Lower lobe of right lung (tissue), 2 donors: ENCODE measurements around the gene PTP4A2. TPM values are rescaled to one million over a fixed set of nuclear protein-coding genes. Genes with fewer than 3 reads are reported as not detected.

Experiments used
- ATAC-seq, 2 donors: fragments of 200-7000 bp; cut with Tn5 transposase; one replicate each; pipeline ENCODE4 v1.9.1; 2020 to 2022; ENCODE audit warnings: mild to moderate bottlenecking in 2 of 2, moderate library complexity in 2 of 2
- DNase-seq: peaks from one replicate; pipeline ENCODE4 v3.0.0-alpha.2; 2020
- H3K27ac ChIP-seq: fragments of 200-600 bp; one replicate; pipeline ENCODE4 v1.8.0; 2022
- H3K27me3 ChIP-seq: fragments of 200-600 bp; one replicate; pipeline ENCODE4 v1.8.0; 2022; ENCODE audit warnings: low read depth
- H3K36me3 ChIP-seq: fragments of 200-600 bp; one replicate; pipeline ENCODE4 v1.8.0; 2022; ENCODE audit warnings: mild to moderate bottlenecking
- H3K4me1 ChIP-seq: fragments of 200-600 bp; one replicate; pipeline ENCODE4 v1.8.0; 2022
- H3K4me3 ChIP-seq: fragments of 200-600 bp; one replicate; pipeline ENCODE4 v1.8.0; 2022; ENCODE audit warnings: mild to moderate bottlenecking
- H3K9me3 ChIP-seq: fragments of 200-600 bp; one replicate; pipeline ENCODE4 v1.8.0; 2022
- intact Hi-C: fragments of 100-400 bp; cut with DNase I; formaldehyde crosslinking; loops from one replicate; pipeline ENCODE4 v1.11.0; 2022
- total RNA-seq: library from RNA; stranded (reverse); fragmentation: NEBNext Ultra II Directional; extraction: Animal tissue kit (Norgen Biotek cat#: 25700); gene quantifications from one replicate; pipeline ENCODE4 v1.2.1, GENCODE V29; 2021
- TF ChIP-seq, protein P1 (sequence below): fragments of 200-600 bp; IDR thresholded peaks from one replicate; pipeline ENCODE4 v1.8.0; 2022; ENCODE audit warnings: antibody characterized with exemption, mild to moderate bottlenecking
- donor health status: DM: no; HTN: yes; CAD: no; lungs with severe emphysema.

The PTP4A2 gene
- total RNA-seq, 1 donor from 2014 or later, result 205 TPM

DNA sequence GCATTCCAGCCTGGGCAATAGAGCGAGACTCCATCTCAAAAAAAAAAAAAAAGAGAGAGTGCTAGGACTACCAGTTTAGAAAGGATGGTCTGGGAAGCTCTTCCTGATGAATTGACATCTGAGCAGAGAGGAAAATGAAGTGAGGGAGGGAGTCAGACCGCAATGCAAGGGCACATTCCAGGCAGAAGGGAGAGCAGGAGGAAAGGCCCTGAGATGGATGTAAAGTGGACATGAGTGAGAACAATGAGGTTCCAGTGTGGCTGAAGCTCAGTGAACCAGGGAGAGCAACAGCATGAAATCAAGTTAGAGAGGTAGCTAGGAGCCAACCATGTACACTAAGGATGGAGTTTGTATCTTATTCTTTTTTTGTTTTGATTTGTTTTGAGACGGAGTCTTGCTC, 66.5 kb downstream of the PTP4A2 start:
- TF ChIP-seq, protein P1, sequence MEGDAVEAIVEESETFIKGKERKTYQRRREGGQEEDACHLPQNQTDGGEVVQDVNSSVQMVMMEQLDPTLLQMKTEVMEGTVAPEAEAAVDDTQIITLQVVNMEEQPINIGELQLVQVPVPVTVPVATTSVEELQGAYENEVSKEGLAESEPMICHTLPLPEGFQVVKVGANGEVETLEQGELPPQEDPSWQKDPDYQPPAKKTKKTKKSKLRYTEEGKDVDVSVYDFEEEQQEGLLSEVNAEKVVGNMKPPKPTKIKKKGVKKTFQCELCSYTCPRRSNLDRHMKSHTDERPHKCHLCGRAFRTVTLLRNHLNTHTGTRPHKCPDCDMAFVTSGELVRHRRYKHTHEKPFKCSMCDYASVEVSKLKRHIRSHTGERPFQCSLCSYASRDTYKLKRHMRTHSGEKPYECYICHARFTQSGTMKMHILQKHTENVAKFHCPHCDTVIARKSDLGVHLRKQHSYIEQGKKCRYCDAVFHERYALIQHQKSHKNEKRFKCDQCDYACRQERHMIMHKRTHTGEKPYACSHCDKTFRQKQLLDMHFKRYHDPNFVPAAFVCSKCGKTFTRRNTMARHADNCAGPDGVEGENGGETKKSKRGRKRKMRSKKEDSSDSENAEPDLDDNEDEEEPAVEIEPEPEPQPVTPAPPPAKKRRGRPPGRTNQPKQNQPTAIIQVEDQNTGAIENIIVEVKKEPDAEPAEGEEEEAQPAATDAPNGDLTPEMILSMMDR, result no peak
- ATAC-seq (no peak), DNase-seq (no peak)

DNA sequence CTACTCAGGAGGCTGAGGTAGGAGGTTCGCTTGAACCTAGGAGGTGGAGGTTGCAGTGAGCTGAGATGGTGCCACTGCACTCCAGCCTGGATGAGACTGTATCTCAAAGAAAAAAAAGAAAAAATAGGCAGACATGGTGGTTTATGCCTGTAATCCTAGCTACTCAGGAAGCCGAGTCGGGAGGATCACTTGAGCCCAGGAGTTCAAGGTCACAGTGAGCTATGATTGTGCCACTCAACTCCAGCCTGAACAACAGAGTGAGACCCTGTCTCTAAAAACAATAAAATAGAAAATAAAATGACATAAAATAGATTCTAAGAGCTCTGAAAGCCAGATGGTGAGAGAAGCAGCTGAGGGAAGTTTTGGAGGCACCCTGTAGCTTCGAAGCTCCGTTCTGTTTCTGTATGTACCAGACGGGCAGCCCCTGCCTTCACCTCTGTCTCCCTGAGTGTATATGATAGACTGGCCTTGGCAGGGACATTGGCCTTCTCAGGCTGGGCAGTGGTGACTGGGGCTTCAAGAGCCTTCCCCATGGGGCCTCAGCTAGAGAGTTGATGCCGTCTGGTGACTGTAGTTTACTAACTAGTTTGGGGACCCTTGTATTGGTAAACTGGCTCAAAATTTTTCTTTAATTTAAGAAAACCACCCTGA, 68.0 kb downstream of the PTP4A2 start:
- ATAC-seq, result no peak
- Histone ChIP-seq H3K9me3 (no peaks in the 10 kb centered on the region), H3K36me3 (no peaks in the 10 kb centered on the region), H3K27me3 (no peaks in the 10 kb centered on the region), H3K4me1 (no peaks in the 10 kb centered on the region), H3K4me3 (no peak overlapping the region), H3K27ac (no peak overlapping the region)
- no peak for DNase-seq
- TF ChIP-seq, protein P1, result no peak
- intact Hi-C loops, result no loop called here

More for the DNA sequence above, 66.5 kb downstream of the PTP4A2 start:
- Histone ChIP-seq H3K27me3 (no peaks in the 10 kb centered on the region), H3K27ac (no peak overlapping the region), H3K4me3 (no peak overlapping the region), H3K4me1 (no peaks in the 10 kb centered on the region), H3K9me3 (no peaks in the 10 kb centered on the region), H3K36me3 (no peaks in the 10 kb centered on the region)
- intact Hi-C loops, result no loop called here

DNA sequence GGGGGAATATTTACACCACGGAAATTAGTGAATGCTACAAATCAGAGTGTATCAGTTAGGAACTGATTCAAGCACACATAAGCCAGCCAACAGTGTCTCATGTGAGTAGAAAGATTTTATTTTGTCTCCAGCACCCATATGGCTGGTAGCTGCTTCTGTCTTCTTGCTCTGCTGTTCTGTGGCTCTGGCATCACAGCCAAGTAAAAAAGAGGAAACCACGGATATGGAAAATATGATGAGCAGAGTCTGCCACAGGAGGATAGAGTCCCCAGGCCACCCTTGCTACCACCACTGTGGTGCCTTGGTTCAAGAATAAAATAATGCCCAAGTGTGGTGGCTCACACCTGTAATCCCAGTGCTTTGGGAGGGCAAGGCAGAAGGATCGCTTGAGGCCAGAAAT, 68.7 kb downstream of the PTP4A2 start:
- Histone ChIP-seq H3K27ac (no peak overlapping the region), H3K9me3 (no peaks in the 10 kb centered on the region), H3K4me1 (no peaks in the 10 kb centered on the region), H3K27me3 (no peaks in the 10 kb centered on the region), H3K4me3 (no peak overlapping the region), H3K36me3 (no peaks in the 10 kb centered on the region)
- no peak for ATAC-seq
- intact Hi-C loops, result no loop called here
- DNase-seq, result no peak
- TF ChIP-seq, protein P1, result no peak

DNA sequence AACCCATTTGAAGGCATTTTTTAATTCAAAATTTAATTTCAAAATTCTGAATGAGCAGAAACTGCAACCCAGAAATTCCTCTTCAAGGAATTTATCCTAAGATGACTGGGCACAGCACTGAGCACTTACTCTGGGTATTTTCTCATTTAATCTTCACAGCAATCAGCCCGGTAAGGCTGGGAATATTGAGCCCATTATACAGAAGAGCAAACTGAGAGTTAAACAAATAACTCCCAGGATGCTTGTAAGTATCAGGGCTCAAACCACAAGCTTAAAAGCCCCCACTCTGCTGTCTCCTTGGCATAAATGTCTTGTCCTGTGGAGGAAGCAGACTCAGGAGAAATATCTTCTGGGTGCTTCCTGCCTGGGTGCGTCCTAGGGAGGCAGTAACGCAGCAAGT, 69.3 kb downstream of the PTP4A2 start:
- ATAC-seq (no peak), DNase-seq (no peak)
- no peak overlapping the region for H3K4me3 ChIP-seq
- no peaks in the 10 kb centered on the region for H3K36me3 ChIP-seq
- intact Hi-C loops, result no loop called here
- no peak overlapping the region for H3K27ac ChIP-seq
- H3K27me3 ChIP-seq, result no peaks in the 10 kb centered on the region
- TF ChIP-seq, protein P1, result no peak
- no peaks in the 10 kb centered on the region for H3K4me1 ChIP-seq
- H3K9me3 ChIP-seq, result no peaks in the 10 kb centered on the region

DNA sequence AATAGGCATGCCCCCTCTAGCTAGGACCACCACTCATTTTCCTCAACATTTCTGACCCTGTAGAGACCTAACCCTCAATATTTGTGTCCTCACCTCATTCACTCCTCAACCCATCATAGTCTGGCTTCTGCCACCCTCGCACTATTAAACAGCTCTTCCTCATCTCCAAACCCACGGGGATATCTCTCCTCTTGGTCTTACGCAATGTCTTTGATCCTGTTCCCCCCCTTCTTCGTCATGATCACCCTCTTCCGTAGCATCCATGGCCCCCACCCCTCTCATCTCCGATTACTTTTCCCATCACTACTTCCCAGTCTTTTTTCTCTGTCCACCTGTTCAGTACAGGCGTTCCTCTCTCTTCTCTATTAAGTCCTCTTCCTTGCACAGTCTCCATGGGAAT, 70.6 kb downstream of the PTP4A2 start:
- DNase-seq (no peak), ATAC-seq (no peak)
- Histone ChIP-seq H3K4me1 (no peaks in the 10 kb centered on the region), H3K9me3 (no peaks in the 10 kb centered on the region), H3K27ac (no peak overlapping the region), H3K27me3 (no peaks in the 10 kb centered on the region), H3K36me3 (no peaks in the 10 kb centered on the region), H3K4me3 (no peak overlapping the region)
- intact Hi-C loops, result no loop called here
- TF ChIP-seq, protein P1, result no peak
